Upper lobe of left lung (tissue), 6 donors: ENCODE measurements around the gene FAM110C. TPM values are rescaled to one million over a fixed set of nuclear protein-coding genes. Genes with fewer than 3 reads are reported as not detected.

Experiments
- ATAC-seq, 2 donors: fragments of 200-7000 bp; cut with Tn5 transposase; one replicate each; pipeline ENCODE4 v1.9.1; 2022; ENCODE audit warnings: mild to moderate bottlenecking in 2 of 2, moderate library complexity in 2 of 2; ENCODE audit not compliant: low FRiP score in 2 of 2
- DNase-seq, 2 donors: peaks; one replicate each; pipeline ENCODE4 v3.0.0-alpha.2; 2019 to 2020
- H3K27ac ChIP-seq, 4 donors: fragments of 200-600 bp; sonication (generic); one replicate each; pipeline ENCODE4 v1.5.1; 2016 to 2019
- H3K27me3 ChIP-seq, 4 donors: fragments of 200-600 bp; sonication (generic); one replicate each; pipeline ENCODE4 v1.5.1; 2017 to 2019
- H3K36me3 ChIP-seq, 4 donors: fragments of 200-600 bp; sonication (generic); one replicate each; pipeline ENCODE4 v1.5.1; 2016 to 2019
- H3K4me1 ChIP-seq, 4 donors: fragments of 200-600 bp; sonication (generic); one replicate each; pipeline ENCODE4 v1.5.1; 2018 to 2019
- H3K4me3 ChIP-seq, 4 donors: fragments of 200-600 bp; sonication (generic); one replicate each; pipeline ENCODE4 v1.5.1; 2017 to 2019; ENCODE audit warnings: mild to moderate bottlenecking in 2 of 4, moderate library complexity in 1 of 4
- H3K9me3 ChIP-seq, 4 donors: fragments of 200-600 bp; sonication (generic); one replicate each; pipeline ENCODE4 v1.5.1; 2018 to 2019
- EP300 ChIP-seq, 4 donors: sonication (generic); formaldehyde crosslinking; IDR thresholded peaks; one replicate each; pipeline ENCODE4 v1.5.1; 2017; ENCODE audit warnings: antibody characterized with exemption in 4 of 4, control low read depth in 2 of 4
- POLR2A ChIP-seq, 4 donors: fragments of 450-650 bp; IDR thresholded peaks; one replicate each; pipeline ENCODE4 v1.5.1; 2016 to 2017; ENCODE audit warnings: antibody characterized with exemption in 4 of 4, mild to moderate bottlenecking in 2 of 4
- POLR2AphosphoS5 ChIP-seq, 2 donors: sonication (generic); formaldehyde crosslinking; IDR thresholded peaks; one replicate each; pipeline ENCODE4 v1.5.1; 2017; ENCODE audit warnings: antibody characterized with exemption in 2 of 2
- WGBS, 2 donors: methylation state at CpG; one replicate each; pipeline ENCODE4 v1.1.5; 2017 to 2018; 5-methylcytosine and 5-hydroxymethylcytosine counted together
- total RNA-seq, 6 donors: library from RNA; depleted of rRNA in 4 of 6; stranded (reverse); fragments of >200 nt in 4 of 6; gene quantifications; one replicate each; pipeline versions ENCODE4 v1.1.0 to v1.2.1, GENCODE V29; 2016 to 2021
- TF ChIP-seq, protein P1 (sequence below), 6 experiments: fragments of 450-650 bp in 4 of 6; fragments of 200-600 bp in 2 of 6; sonication (generic) in 2 of 6; IDR thresholded peaks; one replicate each; pipeline ENCODE4 v1.5.1; 2016 to 2019; ENCODE audit warnings: antibody characterized with exemption in 6 of 6
- donor health status: DM: no; HTN: no; CAD: no; lungs with moderate emphysema.
- donor health status: DM: no; HTN: yes; CAD: no; lungs with severe emphysema.

FAM110C gene
- total RNA-seq, 6 donors from 2014 or later = 2.7 to 6.7 (median 4.5) TPM

DNA sequence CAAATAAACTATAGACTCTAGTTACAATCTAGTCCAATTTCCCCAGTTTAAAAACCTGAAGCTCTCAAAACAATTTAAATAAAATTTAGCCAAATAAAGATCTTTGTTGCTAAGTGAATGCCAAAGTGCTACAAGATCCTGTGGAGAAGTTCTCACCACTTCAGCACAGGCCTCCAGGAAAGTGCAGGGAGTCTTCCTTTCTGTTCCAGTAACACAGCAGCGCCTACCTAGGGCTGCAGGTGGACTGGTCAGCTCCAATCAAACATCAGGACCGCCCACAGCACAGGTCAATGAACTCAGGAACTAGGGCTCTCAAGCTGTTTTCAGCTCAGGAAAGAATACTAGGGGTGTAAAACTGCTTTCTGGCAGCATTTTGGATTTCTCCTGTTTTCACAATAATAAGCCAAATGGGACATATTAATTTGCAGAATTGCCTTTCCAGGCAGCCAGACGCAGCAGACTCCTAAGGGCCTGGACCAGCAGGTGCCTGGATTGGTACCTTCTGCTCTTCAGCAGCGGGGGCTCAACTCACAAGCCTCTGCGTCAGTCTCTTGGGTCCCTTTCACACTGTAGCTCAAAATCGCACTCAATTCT lies 1.5 kb downstream of the FAM110C start:
- peak in 1 of 2 donors; percentile 74 for ATAC-seq
- Histone ChIP-seq H3K4me1 (peaks cover 5 to 28% (median 18%) of the 10 kb centered on the region in 4 donors), H3K27me3 (peaks cover 0 to 19% (median 7%) of the 10 kb centered on the region in 4 donors), H3K9me3 (no peaks in the 10 kb centered on the region), H3K27ac (peak overlapping the region in 3 of 4 donors; percentile 15 to 88 (median 80)), H3K4me3 (peak overlapping the region in 3 of 4 donors; percentile 53 to 66 (median 66)), H3K36me3 (no peaks in the 10 kb centered on the region)
- peak in 1 of 2 donors; percentile 88 for DNase-seq
- TF ChIP-seq EP300 (IDR thresholded peaks at IDR 0.05) (no peak), POLR2A (IDR thresholded peaks at IDR 0.05) (peak in 1 of 4 donors; percentile 35), POLR2AphosphoS5 (IDR thresholded peaks at IDR 0.05) (no peak)
- WGBS, 2 donors = 33 to 42% methylated on average over 6 of the region's 6 CpGs

DNA sequence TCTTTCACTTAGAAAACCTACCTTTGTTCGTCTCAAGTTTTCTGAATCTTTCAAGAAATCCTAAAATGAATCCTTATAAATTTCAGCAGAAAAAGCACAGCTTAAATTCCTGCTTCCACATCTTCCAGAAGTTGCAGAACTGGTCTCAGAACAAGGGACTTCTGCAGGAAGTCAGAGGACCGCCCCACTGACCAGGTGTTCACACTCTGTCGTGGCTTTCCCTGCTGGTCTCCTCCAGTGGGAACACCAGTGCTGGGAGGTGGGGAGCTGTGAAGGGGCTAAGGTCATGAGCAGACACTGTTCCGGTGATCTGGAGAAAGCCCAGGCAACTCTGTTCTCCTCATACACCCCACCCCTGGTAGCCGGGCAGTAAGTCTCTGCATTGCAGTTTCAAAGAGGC lies 3.5 kb downstream of the FAM110C start:
- H3K27ac ChIP-seq = no peak overlapping the region
- H3K27me3 ChIP-seq = peaks cover 0 to 19% (median 7%) of the 10 kb centered on the region in 4 donors
- no peak for ATAC-seq
- no peaks in the 10 kb centered on the region for H3K9me3 ChIP-seq
- no peaks in the 10 kb centered on the region for H3K36me3 ChIP-seq
- 61 to 66% methylated on average over 5 of the region's 5 CpGs for WGBS, 2 donors
- TF ChIP-seq POLR2A (IDR thresholded peaks at IDR 0.05) (no peak), POLR2AphosphoS5 (IDR thresholded peaks at IDR 0.05) (no peak), EP300 (IDR thresholded peaks at IDR 0.05) (no peak)
- TF ChIP-seq, protein P1, sequence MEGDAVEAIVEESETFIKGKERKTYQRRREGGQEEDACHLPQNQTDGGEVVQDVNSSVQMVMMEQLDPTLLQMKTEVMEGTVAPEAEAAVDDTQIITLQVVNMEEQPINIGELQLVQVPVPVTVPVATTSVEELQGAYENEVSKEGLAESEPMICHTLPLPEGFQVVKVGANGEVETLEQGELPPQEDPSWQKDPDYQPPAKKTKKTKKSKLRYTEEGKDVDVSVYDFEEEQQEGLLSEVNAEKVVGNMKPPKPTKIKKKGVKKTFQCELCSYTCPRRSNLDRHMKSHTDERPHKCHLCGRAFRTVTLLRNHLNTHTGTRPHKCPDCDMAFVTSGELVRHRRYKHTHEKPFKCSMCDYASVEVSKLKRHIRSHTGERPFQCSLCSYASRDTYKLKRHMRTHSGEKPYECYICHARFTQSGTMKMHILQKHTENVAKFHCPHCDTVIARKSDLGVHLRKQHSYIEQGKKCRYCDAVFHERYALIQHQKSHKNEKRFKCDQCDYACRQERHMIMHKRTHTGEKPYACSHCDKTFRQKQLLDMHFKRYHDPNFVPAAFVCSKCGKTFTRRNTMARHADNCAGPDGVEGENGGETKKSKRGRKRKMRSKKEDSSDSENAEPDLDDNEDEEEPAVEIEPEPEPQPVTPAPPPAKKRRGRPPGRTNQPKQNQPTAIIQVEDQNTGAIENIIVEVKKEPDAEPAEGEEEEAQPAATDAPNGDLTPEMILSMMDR (IDR thresholded peaks at IDR 0.05) = no peak
- DNase-seq = no peak
- H3K4me3 ChIP-seq = no peak overlapping the region
- peaks cover 5 to 28% (median 18%) of the 10 kb centered on the region in 4 donors for H3K4me1 ChIP-seq

DNA sequence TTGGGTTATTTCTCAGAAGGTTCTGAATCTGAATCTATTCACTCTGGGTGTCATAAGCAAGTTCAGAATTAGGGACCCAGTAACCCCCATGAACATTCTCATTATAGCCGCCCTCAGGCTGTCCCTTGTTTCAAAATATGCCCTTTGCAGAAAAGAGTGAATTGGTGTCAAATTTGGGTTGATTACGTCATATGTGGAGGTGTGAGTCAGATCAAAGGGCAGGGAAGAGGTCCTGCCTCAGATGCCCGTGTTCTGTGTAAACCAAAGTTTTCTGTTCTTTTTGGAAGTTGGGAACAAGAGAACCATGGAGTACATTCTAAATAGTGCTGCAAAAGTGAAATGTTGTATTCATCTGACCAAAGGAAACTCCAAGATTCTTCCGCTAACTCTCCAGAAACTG lies 5.8 kb downstream of the FAM110C start:
- H3K4me3 ChIP-seq = no peak overlapping the region
- H3K9me3 ChIP-seq = no peaks in the 10 kb centered on the region
- WGBS, 2 donors = 78 to 80% methylated on average over 4 of the region's 4 CpGs
- H3K27me3 ChIP-seq = peaks cover 0 to 6% (median under 1%) of the 10 kb centered on the region in 4 donors
- DNase-seq (no peak), ATAC-seq (no peak)
- TF ChIP-seq POLR2AphosphoS5 (IDR thresholded peaks at IDR 0.05) (no peak), POLR2A (IDR thresholded peaks at IDR 0.05) (no peak), EP300 (IDR thresholded peaks at IDR 0.05) (no peak)
- H3K36me3 ChIP-seq = no peaks in the 10 kb centered on the region
- no peak overlapping the region for H3K27ac ChIP-seq
- H3K4me1 ChIP-seq = peaks cover 0 to 16% (median 6%) of the 10 kb centered on the region in 4 donors

DNA sequence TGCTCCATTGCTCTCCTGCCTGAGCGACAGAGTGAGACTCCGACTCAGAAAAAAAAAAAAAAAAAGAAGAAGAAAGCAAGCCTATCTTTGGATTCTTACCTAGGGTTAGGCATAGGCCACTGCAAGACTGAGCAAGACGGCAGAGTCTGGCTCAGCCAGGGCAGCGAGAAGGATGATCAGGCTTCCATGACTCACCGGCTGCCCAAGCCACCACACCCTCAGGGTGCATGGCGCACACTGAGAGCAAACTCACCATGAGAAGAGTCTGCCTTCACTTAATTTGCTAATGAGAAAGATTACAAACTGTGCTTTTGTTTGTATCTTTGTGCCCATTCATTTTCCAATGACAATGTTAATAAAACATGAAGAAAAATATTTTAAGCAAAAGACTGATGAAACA lies 8.2 kb downstream of the FAM110C start:
- no peak for DNase-seq
- Histone ChIP-seq H3K4me1 (peaks cover 0 to 22% (median 5%) of the 10 kb centered on the region in 4 donors), H3K9me3 (no peaks in the 10 kb centered on the region), H3K27me3 (no peaks in the 10 kb centered on the region), H3K27ac (no peak overlapping the region), H3K36me3 (no peaks in the 10 kb centered on the region), H3K4me3 (no peak overlapping the region)
- 88 to 90% methylated on average over 6 of the region's 6 CpGs for WGBS, 2 donors
- peak in 1 of 2 donors; percentile 64 for ATAC-seq
- TF ChIP-seq EP300 (IDR thresholded peaks at IDR 0.05) (no peak), POLR2AphosphoS5 (IDR thresholded peaks at IDR 0.05) (no peak), POLR2A (IDR thresholded peaks at IDR 0.05) (no peak)
- TF ChIP-seq, protein P1 (IDR thresholded peaks at IDR 0.05) = no peak

DNA sequence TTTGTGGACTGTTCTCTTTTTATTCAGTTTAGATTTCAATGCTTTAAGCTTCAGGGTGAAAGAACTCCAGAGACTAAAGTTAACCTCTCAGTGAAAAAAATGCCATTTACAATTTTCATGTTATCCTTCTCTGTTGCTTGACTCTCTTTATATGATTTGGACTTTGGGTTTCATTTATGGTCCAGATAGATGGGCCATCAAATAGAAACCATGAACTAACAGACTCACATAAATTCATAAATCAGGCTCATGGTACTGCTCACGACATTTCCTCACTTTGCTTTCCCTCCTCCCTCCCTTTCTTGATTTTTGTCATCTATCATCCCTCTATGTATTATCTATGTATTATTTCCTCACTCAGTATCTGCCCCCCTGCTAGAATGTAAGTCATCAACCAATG lies 10.0 kb downstream of the FAM110C start:
- 82 to 85% methylated on average over 1 of the region's 1 CpG for WGBS, 2 donors
- no peak overlapping the region for H3K4me3 ChIP-seq
- TF ChIP-seq POLR2A (IDR thresholded peaks at IDR 0.05) = no peak
- no peak for TF ChIP-seq EP300 (IDR thresholded peaks at IDR 0.05)
- TF ChIP-seq, protein P1 (IDR thresholded peaks at IDR 0.05) = no peak
- no peak for TF ChIP-seq POLR2AphosphoS5 (IDR thresholded peaks at IDR 0.05)
- no peak overlapping the region for H3K27ac ChIP-seq
- ATAC-seq = no peak
- no peaks in the 10 kb centered on the region for H3K27me3 ChIP-seq
- H3K36me3 ChIP-seq = no peaks in the 10 kb centered on the region
- peaks cover 0 to 16% (median 6%) of the 10 kb centered on the region in 4 donors for H3K4me1 ChIP-seq
- DNase-seq = no peak
- no peaks in the 10 kb centered on the region for H3K9me3 ChIP-seq
